Activated T-cell treated with anti-CD3 and anti-CD28 coated beads, Interleukin-2, amount 50 U/mL, for 4 hours (primary cell): ENCODE measurements around the gene SIN3A. TPM values are rescaled to one million over a fixed set of nuclear protein-coding genes. Genes with fewer than 3 reads are reported as not detected.

Source experiments
- ATAC-seq, 2 donors: fragments of 200-7000 bp; cut with Tn5 transposase; one replicate each; pipeline ENCODE4 v1.10.0; 2021
- DNase-seq: peaks from one replicate; pipeline ENCODE4 v3.0.0-alpha.2; 2020
- H3K27me3 Mint-ChIP-seq: one replicate; pipeline ENCODE4 v1.8.0; 2021; ENCODE audit warnings: low read depth, mixed read lengths
- H3K36me3 Mint-ChIP-seq: one replicate; pipeline ENCODE4 v1.8.0; 2022; ENCODE audit warnings: mixed read lengths; ENCODE audit not compliant: insufficient read depth
- H3K4me1 Mint-ChIP-seq: one replicate; pipeline ENCODE4 v1.8.0; 2021; ENCODE audit warnings: low read depth, mixed read lengths
- H3K4me3 Mint-ChIP-seq: one replicate; pipeline ENCODE4 v1.8.0; 2021; ENCODE audit warnings: mild to moderate bottlenecking, moderate library complexity, mixed read lengths
- H3K9me3 Mint-ChIP-seq: one replicate; pipeline ENCODE4 v1.8.0; 2021; ENCODE audit warnings: mixed read lengths
- total RNA-seq, 3 donors: library from RNA; stranded (reverse); gene quantifications; one replicate each; pipeline ENCODE4 v1.2.1, GENCODE V29; 2021

Gene SIN3A
- total RNA-seq, 3 donors from 2014 or later = 77.8 to 79.2 (median 78.8) TPM

- ATAC-seq (no peak), DNase-seq (no peak)
- Mint-ChIP-seq H3K4me1 (no peaks in the 10 kb centered on the region), H3K4me3 (no peak overlapping the region), H3K9me3 (no peaks in the 10 kb centered on the region), H3K36me3 (peaks cover 23% of the 10 kb centered on the region), H3K27me3 (no peaks in the 10 kb centered on the region)
Observed at GRCh38 chr15:75361361-75361988, 90.0 kb downstream of the SIN3A start.

GRCh38 chr15:75360856-75361255, 90.6 kb downstream of the SIN3A start:
- DNase-seq (no peak), ATAC-seq (no peak)
- Mint-ChIP-seq H3K4me1 (no peaks in the 10 kb centered on the region), H3K4me3 (no peak overlapping the region), H3K27me3 (no peaks in the 10 kb centered on the region), H3K36me3 (peaks cover 23% of the 10 kb centered on the region), H3K9me3 (no peaks in the 10 kb centered on the region)

DNA sequence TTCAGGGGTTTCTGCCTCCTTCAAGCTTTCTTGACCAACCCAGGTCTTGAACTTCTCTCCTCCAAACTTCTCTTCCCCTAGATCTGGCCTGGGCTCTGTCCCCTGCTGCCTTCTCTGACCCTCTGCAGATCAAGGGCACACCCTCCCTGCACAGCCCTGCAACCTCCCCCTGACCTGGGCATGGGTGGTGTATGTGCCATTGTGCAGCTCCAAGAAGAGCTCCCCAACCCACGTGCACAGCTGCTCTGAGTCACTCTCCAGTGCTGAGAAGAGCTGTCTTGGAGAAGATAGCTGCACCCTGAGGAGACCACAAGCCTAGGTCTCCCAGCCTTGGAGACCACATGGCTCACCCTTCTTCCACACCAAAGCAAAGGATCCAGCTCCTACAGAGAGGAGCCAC, 91.1 kb downstream of the SIN3A start:
- ATAC-seq (peak in 1 of 2 donors; percentile 15), DNase-seq (no peak)
- no peak overlapping the region for H3K4me3 Mint-ChIP-seq
- peaks cover 23% of the 10 kb centered on the region for H3K36me3 Mint-ChIP-seq
- no peaks in the 10 kb centered on the region for H3K9me3 Mint-ChIP-seq
- H3K4me1 Mint-ChIP-seq = no peaks in the 10 kb centered on the region
- no peaks in the 10 kb centered on the region for H3K27me3 Mint-ChIP-seq

- no peaks in the 10 kb centered on the region for H3K27me3 Mint-ChIP-seq
- no peaks in the 10 kb centered on the region for H3K4me1 Mint-ChIP-seq
- no peak for DNase-seq
- H3K36me3 Mint-ChIP-seq = peaks cover 21% of the 10 kb centered on the region
- no peak for ATAC-seq
- no peaks in the 10 kb centered on the region for H3K9me3 Mint-ChIP-seq
- no peak overlapping the region for H3K4me3 Mint-ChIP-seq
Observed at GRCh38 chr15:75359537-75360250, 91.8 kb downstream of the SIN3A start.

GRCh38 chr15:75358771-75359536, 92.5 kb downstream of the SIN3A start:
- Mint-ChIP-seq H3K9me3 (no peaks in the 10 kb centered on the region), H3K4me3 (no peak overlapping the region), H3K4me1 (no peaks in the 10 kb centered on the region), H3K36me3 (peaks cover 16% of the 10 kb centered on the region), H3K27me3 (no peaks in the 10 kb centered on the region)
- ATAC-seq (no peak), DNase-seq (no peak)

DNA sequence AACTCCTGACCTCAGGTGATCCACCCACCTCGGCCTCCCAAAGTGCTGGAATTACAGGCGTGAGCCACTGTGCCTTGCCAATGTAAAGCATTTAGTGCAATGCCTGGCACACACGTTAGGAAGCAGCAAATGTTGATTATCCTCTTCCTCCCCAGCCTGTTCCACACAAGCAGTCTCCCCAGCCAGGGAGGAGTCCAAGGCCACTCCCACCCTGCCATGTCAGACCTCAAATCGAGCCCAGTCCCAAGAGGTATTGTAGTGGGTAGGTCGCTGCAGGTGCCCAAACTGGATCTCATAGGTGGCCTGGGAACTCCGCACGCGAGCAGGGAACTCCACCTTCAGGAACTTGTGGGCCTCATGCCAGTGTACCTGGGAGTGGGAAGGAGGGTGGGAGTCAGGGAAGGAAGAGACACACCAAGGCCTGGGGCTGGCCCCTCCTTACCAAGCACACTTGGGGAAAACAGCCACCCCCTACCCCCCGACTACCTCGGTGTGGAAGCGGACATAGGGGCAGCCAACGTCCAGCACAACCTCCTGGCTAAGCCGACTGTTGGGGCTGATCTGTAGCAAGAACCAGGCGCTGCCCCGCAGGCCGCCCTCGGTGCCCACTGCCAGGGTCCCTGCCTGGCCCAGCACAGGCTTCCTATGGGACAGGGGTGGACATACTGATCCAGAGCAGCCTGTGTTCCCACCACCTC, 93.4 kb downstream of the SIN3A start:
- no peaks in the 10 kb centered on the region for H3K4me1 Mint-ChIP-seq

DNA sequence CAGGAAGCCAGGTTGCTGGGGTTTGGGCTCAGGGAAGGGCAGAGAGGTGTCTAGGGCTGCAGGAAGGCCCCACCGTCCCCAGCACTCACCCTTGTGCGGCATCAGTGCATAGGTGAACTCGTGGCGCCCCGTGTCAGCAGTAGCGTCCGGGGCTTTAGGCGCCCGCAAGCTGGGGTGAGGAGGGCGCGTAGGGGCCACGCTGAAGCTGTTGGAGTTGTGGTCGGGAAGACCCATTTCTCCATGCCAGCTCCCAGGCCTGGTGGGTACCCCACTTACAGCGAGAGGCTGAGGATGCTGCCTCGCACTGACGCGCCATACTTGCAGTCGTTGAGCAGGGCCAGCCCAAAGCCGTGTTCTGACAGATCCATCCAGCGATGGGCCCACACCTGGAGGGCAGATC, 95.0 kb downstream of the SIN3A start:
- ATAC-seq = no peak
- Mint-ChIP-seq H3K36me3 (peaks cover 12% of the 10 kb centered on the region), H3K4me1 (no peaks in the 10 kb centered on the region), H3K27me3 (no peaks in the 10 kb centered on the region), H3K4me3 (no peak overlapping the region), H3K9me3 (no peaks in the 10 kb centered on the region)
- DNase-seq = no peak

More for the DNA sequence above, 93.4 kb downstream of the SIN3A start:
- no peaks in the 10 kb centered on the region for H3K9me3 Mint-ChIP-seq
- H3K36me3 Mint-ChIP-seq = peaks cover 16% of the 10 kb centered on the region
- DNase-seq (no peak), ATAC-seq (no peak)
- no peaks in the 10 kb centered on the region for H3K27me3 Mint-ChIP-seq
- no peak overlapping the region for H3K4me3 Mint-ChIP-seq

- Mint-ChIP-seq H3K9me3 (no peaks in the 10 kb centered on the region), H3K36me3 (peaks cover 12% of the 10 kb centered on the region), H3K27me3 (no peaks in the 10 kb centered on the region), H3K4me3 (no peak overlapping the region), H3K4me1 (peaks cover under 1% of the 10 kb centered on the region)
- DNase-seq = no peak
- ATAC-seq = no peak
Observed at GRCh38 chr15:75356006-75356405, 95.5 kb downstream of the SIN3A start.

DNA sequence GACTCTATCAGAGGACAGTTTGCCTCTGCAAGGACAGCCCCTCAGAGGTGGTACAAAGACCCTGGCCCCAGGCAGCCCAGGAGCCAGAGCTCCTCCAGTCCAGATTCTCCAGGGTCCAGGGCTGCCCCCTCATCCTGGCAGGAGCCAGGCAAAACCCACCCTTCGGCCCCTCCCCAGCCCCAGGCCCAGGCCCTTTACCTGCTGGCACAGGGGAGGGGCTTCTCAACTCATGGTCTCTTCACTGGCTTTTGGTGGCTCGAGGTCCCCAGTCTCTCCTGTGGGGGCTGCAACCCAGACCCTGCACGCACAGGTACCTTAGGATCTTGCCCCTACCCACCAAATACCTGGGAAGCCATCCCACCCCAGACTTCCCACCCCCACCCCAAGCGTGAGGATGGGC, 96.1 kb downstream of the SIN3A start:
- Mint-ChIP-seq H3K36me3 (peaks cover 10% of the 10 kb centered on the region), H3K9me3 (peaks cover under 1% of the 10 kb centered on the region)

GRCh38 chr15:75354454-75354853, 97.0 kb downstream of the SIN3A start:
- peaks cover 6% of the 10 kb centered on the region for H3K36me3 Mint-ChIP-seq
- no peaks in the 10 kb centered on the region for H3K27me3 Mint-ChIP-seq
- peaks cover 16% of the 10 kb centered on the region for H3K4me1 Mint-ChIP-seq
- H3K4me3 Mint-ChIP-seq = no peak overlapping the region
- ATAC-seq (no peak), DNase-seq (no peak)
- peaks cover 8% of the 10 kb centered on the region for H3K9me3 Mint-ChIP-seq

More for the DNA sequence above, 96.1 kb downstream of the SIN3A start:
- ATAC-seq = no peak
- Mint-ChIP-seq H3K4me3 (no peak overlapping the region), H3K4me1 (peaks cover 7% of the 10 kb centered on the region), H3K27me3 (no peaks in the 10 kb centered on the region)
- no peak for DNase-seq

- ATAC-seq (no peak), DNase-seq (no peak)
- peaks cover 4% of the 10 kb centered on the region for H3K36me3 Mint-ChIP-seq
- no peaks in the 10 kb centered on the region for H3K27me3 Mint-ChIP-seq
- no peak overlapping the region for H3K4me3 Mint-ChIP-seq
- H3K4me1 Mint-ChIP-seq = peaks cover 24% of the 10 kb centered on the region
- peaks cover 8% of the 10 kb centered on the region for H3K9me3 Mint-ChIP-seq
Observed at GRCh38 chr15:75353604-75354003, 97.9 kb downstream of the SIN3A start.

DNA sequence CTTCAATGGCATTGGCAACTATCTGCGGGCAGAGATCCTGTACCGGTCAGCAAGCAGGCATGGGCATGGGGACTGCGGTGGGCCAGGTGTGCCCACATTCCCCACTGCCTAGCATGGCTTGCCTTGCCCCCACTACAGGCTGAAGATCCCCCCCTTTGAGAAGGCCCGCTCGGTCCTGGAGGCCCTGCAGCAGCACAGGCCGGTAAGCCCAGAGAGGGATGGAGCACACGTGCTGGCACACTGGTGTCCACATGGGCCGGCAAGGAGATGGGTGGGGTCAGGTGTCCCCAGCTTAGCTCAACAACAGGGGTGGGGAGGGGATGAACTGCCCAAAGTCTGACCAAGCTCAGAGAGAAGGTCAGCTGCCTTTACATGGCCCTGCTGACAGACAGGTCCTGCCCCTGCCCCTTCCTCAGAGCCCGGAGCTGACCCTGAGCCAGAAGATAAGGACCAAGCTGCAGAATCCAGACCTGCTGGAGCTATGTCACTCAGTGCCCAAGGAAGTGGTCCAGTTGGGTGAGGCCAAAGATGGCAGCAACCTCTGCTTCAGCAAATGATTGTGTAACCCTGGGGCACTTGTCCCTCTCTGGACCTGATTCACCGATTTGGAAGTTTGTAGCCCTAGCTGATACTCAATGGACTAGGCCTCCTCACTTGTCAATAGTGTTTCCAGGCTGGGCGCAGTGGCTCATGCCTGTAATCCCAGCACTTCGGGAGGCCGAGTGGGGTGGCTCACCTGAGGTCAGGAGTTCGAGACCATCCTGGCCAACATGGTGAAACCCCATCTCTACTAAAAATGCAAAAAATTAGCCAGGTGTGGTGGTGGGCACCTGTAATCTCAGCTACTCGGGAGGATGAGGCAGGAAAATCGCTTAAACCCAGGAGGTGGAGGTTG, 99.1 kb downstream of the SIN3A start:
- peaks cover 2% of the 10 kb centered on the region for H3K36me3 Mint-ChIP-seq
- no peak for DNase-seq
- no peak for ATAC-seq
- no peaks in the 10 kb centered on the region for H3K27me3 Mint-ChIP-seq
- peaks cover 25% of the 10 kb centered on the region for H3K4me1 Mint-ChIP-seq
- H3K9me3 Mint-ChIP-seq = peaks cover 8% of the 10 kb centered on the region
- H3K4me3 Mint-ChIP-seq = no peak overlapping the region

DNA sequence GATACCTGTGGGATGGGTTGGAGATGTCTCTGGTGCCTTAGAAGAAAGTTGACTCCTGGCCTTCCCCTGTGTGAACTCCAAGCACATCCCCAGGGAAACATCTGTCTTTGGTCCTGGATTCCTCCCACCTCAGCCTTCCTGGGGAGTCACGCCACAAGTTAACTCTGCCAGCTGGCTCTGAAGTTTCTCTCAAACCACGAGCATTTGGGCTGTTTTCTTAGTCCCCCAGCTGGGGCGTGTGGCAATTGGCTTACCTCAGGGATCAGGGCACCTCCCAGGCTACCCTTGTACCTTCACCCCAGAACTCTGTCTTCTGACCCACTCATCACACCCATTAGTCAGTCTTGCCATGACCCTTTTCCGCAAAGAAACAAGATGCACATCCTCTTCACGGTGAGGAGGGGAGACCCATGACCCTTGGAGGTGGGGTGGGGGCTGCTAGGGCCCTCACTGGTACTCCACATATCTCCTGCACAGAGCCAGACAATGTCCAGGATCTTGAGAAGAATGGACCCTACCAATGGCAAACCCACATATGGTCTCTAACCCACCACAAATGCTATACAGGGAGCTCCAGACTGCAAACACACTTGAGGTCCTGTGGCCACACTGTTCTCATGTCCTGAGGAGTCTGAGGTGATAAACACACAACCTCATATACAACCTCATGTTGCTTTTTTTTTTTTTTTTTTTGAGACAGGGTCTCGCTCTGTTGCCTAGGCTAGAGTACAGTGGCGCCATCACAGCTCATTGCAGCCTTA, 100.7 kb downstream of the SIN3A start:
- Mint-ChIP-seq H3K4me3 (no peak overlapping the region), H3K4me1 (peaks cover 32% of the 10 kb centered on the region), H3K36me3 (peaks cover 2% of the 10 kb centered on the region), H3K9me3 (peaks cover 8% of the 10 kb centered on the region), H3K27me3 (no peaks in the 10 kb centered on the region)
- DNase-seq (no peak), ATAC-seq (no peak)
